Breast epithelium (tissue), 4 donors: ENCODE results near the gene ARL6IP5. TPM values are rescaled to one million over a fixed set of nuclear protein-coding genes. Genes with fewer than 3 reads are reported as not detected.
A peak's percentile ranks its signal among the peaks of the same experiment; 100 is the strongest.

ENCODE experiments used
- DNase-seq, 2 donors: peaks; one replicate each; pipeline ENCODE4 v3.0.0-alpha.2; 2019; ENCODE audit warnings: low spot score in 2 of 2
- H3K27ac ChIP-seq, 2 donors: fragments of 200-600 bp; sonication (generic) in 1 of 2; one replicate each; pipeline ENCODE4 v1.5.1; 2016 to 2019; ENCODE audit warnings: mild to moderate bottlenecking in 1 of 2
- H3K27me3 ChIP-seq, 2 donors: fragments of 200-600 bp; sonication (generic) in 1 of 2; one replicate each; pipeline versions ENCODE4 v1.5.1 to v1.6.0; 2017 to 2019; ENCODE audit warnings: control low read depth in 1 of 2, mild to moderate bottlenecking in 1 of 2
- H3K36me3 ChIP-seq: fragments of 200-600 bp; one replicate; pipeline ENCODE4 v1.5.1; 2019
- H3K4me1 ChIP-seq, 2 donors: fragments of 200-600 bp; sonication (generic); one replicate each; pipeline ENCODE4 v1.5.1; 2016 to 2019; ENCODE audit warnings: control low read depth in 1 of 2
- H3K4me3 ChIP-seq, 3 donors: fragments of 200-600 bp; sonication (generic); 1 replicate in 2 of 3; 2 replicates in 1 of 3; pipeline ENCODE4 v1.5.1; 2016 to 2019; ENCODE audit warnings: mild to moderate bottlenecking in 3 of 3, moderate library complexity in 2 of 3
- H3K9me3 ChIP-seq, 2 donors: fragments of 200-600 bp; sonication (generic) in 1 of 2; one replicate each; pipeline ENCODE4 v1.5.1; 2016 to 2019; ENCODE audit warnings: control low read depth in 1 of 2
- CTCF ChIP-seq, 3 donors: fragments of 450-650 bp; IDR thresholded peaks; one replicate each; pipeline ENCODE4 v1.5.1; 2016 to 2017; ENCODE audit warnings: antibody characterized with exemption in 3 of 3, mild to moderate bottlenecking in 3 of 3, moderate library complexity in 3 of 3
- POLR2A ChIP-seq: fragments of 450-650 bp; IDR thresholded peaks from one replicate; pipeline ENCODE4 v1.6.1; 2016; ENCODE audit warnings: antibody characterized with exemption, mild to moderate bottlenecking, moderate library complexity
- POLR2AphosphoS5 ChIP-seq, 3 donors: sonication (generic); formaldehyde crosslinking; IDR thresholded peaks; one replicate each; pipeline ENCODE4 v1.6.1; 2017; ENCODE audit warnings: antibody characterized with exemption in 3 of 3
- intact Hi-C: fragments of 100-400 bp; cut with DNase I; formaldehyde crosslinking; loops from one replicate; pipeline ENCODE4 v1.15.1; 2023; ENCODE audit warnings: low total_unique reads
- total RNA-seq, 3 donors: library from RNA; depleted of rRNA; stranded (reverse); fragments of >200 nt; gene quantifications; one replicate each; pipeline ENCODE4 v1.1.0, GENCODE V29; 2016

Gene ARL6IP5
- total RNA-seq, 3 donors from 2014 or later, result 123 to 210 (median 174) TPM

- Histone ChIP-seq H3K4me3 (no peak overlapping the region), H3K36me3 (peaks cover 6% of the 10 kb centered on the region), H3K27ac (no peak overlapping the region), H3K27me3 (no peaks in the 10 kb centered on the region), H3K9me3 (no peaks in the 10 kb centered on the region), H3K4me1 (no peaks in the 10 kb centered on the region)
- intact Hi-C loops, result no loop called here
- TF ChIP-seq POLR2A (no peak), CTCF (IDR thresholded peaks at IDR 0.05) (no peak), POLR2AphosphoS5 (IDR thresholded peaks at IDR 0.05) (no peak)
- no peak for DNase-seq
Observed at GRCh38 chr3:69103123-69103522, 18.4 kb downstream of the ARL6IP5 start.

GRCh38 chr3:69104586-69104985 lies 19.8 kb downstream of the ARL6IP5 start:
- intact Hi-C loops, result no loop called here
- no peaks in the 10 kb centered on the region for H3K9me3 ChIP-seq
- no peak overlapping the region for H3K27ac ChIP-seq
- no peak overlapping the region for H3K4me3 ChIP-seq
- peaks cover 6% of the 10 kb centered on the region for H3K36me3 ChIP-seq
- no peak for TF ChIP-seq CTCF (IDR thresholded peaks at IDR 0.05)
- TF ChIP-seq POLR2A, result no peak
- TF ChIP-seq POLR2AphosphoS5 (IDR thresholded peaks at IDR 0.05), result no peak
- no peaks in the 10 kb centered on the region for H3K27me3 ChIP-seq
- H3K4me1 ChIP-seq, result no peaks in the 10 kb centered on the region
- DNase-seq, result no peak

GRCh38 chr3:69105320-69105719 lies 20.6 kb downstream of the ARL6IP5 start:
- H3K27ac ChIP-seq, result no peak overlapping the region

GRCh38 chr3:69107841-69108240 lies 23.1 kb downstream of the ARL6IP5 start:
- TF ChIP-seq POLR2A, result no peak
- TF ChIP-seq CTCF (IDR thresholded peaks at IDR 0.05), result no peak
- no peak for TF ChIP-seq POLR2AphosphoS5 (IDR thresholded peaks at IDR 0.05)
- no peaks in the 10 kb centered on the region for H3K9me3 ChIP-seq

More at GRCh38 chr3:69105320-69105719, 20.6 kb downstream of the ARL6IP5 start:
- H3K9me3 ChIP-seq, result no peaks in the 10 kb centered on the region
- intact Hi-C loops, result no loop called here
- H3K4me3 ChIP-seq, result no peak overlapping the region
- H3K27me3 ChIP-seq, result no peaks in the 10 kb centered on the region
- peaks cover 6% of the 10 kb centered on the region for H3K36me3 ChIP-seq
- TF ChIP-seq POLR2AphosphoS5 (IDR thresholded peaks at IDR 0.05) (no peak), CTCF (IDR thresholded peaks at IDR 0.05) (no peak), POLR2A (no peak)
- H3K4me1 ChIP-seq, result no peaks in the 10 kb centered on the region
- DNase-seq, result no peak

GRCh38 chr3:69108811-69109210 lies 24.1 kb downstream of the ARL6IP5 start:
- Histone ChIP-seq H3K36me3 (no peaks in the 10 kb centered on the region), H3K4me1 (no peaks in the 10 kb centered on the region), H3K27me3 (no peaks in the 10 kb centered on the region), H3K27ac (no peak overlapping the region), H3K9me3 (no peaks in the 10 kb centered on the region), H3K4me3 (no peak overlapping the region)
- intact Hi-C loops, result no loop called here
- TF ChIP-seq POLR2AphosphoS5 (IDR thresholded peaks at IDR 0.05) (no peak), POLR2A (no peak), CTCF (IDR thresholded peaks at IDR 0.05) (no peak)
- no peak for DNase-seq

More at GRCh38 chr3:69107841-69108240, 23.1 kb downstream of the ARL6IP5 start:
- Histone ChIP-seq H3K27me3 (no peaks in the 10 kb centered on the region), H3K27ac (peak overlapping the region in 1 of 2 donors; percentile 29), H3K4me1 (no peaks in the 10 kb centered on the region), H3K36me3 (peaks cover 4% of the 10 kb centered on the region), H3K4me3 (no peak overlapping the region)
- intact Hi-C loops, result no loop called here
- DNase-seq, result no peak
